ENCODE measurements around the gene TRMT11.

Gene TRMT11

GRCh38 chr6:125947615-125948014 lies 38.7 kb upstream of the TRMT11 start:
- Histone ChIP-seq H3K4me1 (ENCODE audit: low read length) (peaks cover 2% of the 10 kb centered on the region; the same call in 1 of the 2 replicates), H2AFZ (ENCODE audit: low read length) (no peak overlapping the region), H3F3A (ENCODE audit: insufficient read depth, low read length) (no peaks in the 10 kb centered on the region), H3K27ac (ENCODE audit: low read length) (no peak overlapping the region), H3K79me2 (ENCODE audit: low read length) (no peaks in the 10 kb centered on the region), H3K9ac (ENCODE audit: low read length) (no peak overlapping the region), H3K4me3 (ENCODE audit: low read length) (no peak overlapping the region), H3K9me3 (replicated peaks; ENCODE audit: insufficient read depth, low read length) (no peaks in the 10 kb centered on the region), H3K4me2 (ENCODE audit: low read depth, low read length) (no peak overlapping the region), H4K20me1 (ENCODE audit: insufficient read depth, low read length) (no peaks in the 10 kb centered on the region), H3K27me3 (replicated peaks; ENCODE audit: insufficient read depth, low read length) (no peaks in the 10 kb centered on the region), H3K9me2 (replicated peaks; ENCODE audit: insufficient read depth, low read length) (no peaks in the 10 kb centered on the region), H3K36me3 (replicated peaks; ENCODE audit: insufficient read depth, low read length) (no peaks in the 10 kb centered on the region)
- no peak for TF ChIP-seq EZH2 (optimal IDR thresholded peaks at IDR 0.05; ENCODE audit: low read depth, low read length)
- TF ChIP-seq EZH2phosphoT487 (IDR thresholded peaks at IDR 0.05; ENCODE audit: low read length): no peak
- TF ChIP-seq CTCF (IDR thresholded peaks at IDR 0.05; ENCODE audit: low read length): no peak
- no peak for DNase-seq

- H3K79me2 ChIP-seq (ENCODE audit: low read length): no peaks in the 10 kb centered on the region
- H3K4me1 ChIP-seq (ENCODE audit: low read length): peaks cover 5% of the 10 kb centered on the region; the same call in 1 of the 2 replicates
- DNase-seq: no peak
- no peak overlapping the region for H2AFZ ChIP-seq (ENCODE audit: low read length)
- no peaks in the 10 kb centered on the region for H3K9me3 ChIP-seq (replicated peaks; ENCODE audit: insufficient read depth, low read length)
- no peak for TF ChIP-seq EZH2phosphoT487 (IDR thresholded peaks at IDR 0.05; ENCODE audit: low read length)
- TF ChIP-seq CTCF (IDR thresholded peaks at IDR 0.05; ENCODE audit: low read length): no peak
- no peak for TF ChIP-seq EZH2 (optimal IDR thresholded peaks at IDR 0.05; ENCODE audit: low read depth, low read length)
- no peak overlapping the region for H3K4me3 ChIP-seq (ENCODE audit: low read length)
- H3K9ac ChIP-seq (ENCODE audit: low read length): no peak overlapping the region
- no peak overlapping the region for H3K4me2 ChIP-seq (ENCODE audit: low read depth, low read length)
- H4K20me1 ChIP-seq (ENCODE audit: insufficient read depth, low read length): no peaks in the 10 kb centered on the region
- H3K9me2 ChIP-seq (replicated peaks; ENCODE audit: insufficient read depth, low read length): no peaks in the 10 kb centered on the region
- H3K36me3 ChIP-seq (replicated peaks; ENCODE audit: insufficient read depth, low read length): no peaks in the 10 kb centered on the region
- no peaks in the 10 kb centered on the region for H3K27me3 ChIP-seq (replicated peaks; ENCODE audit: insufficient read depth, low read length)
- H3F3A ChIP-seq (ENCODE audit: insufficient read depth, low read length): peaks cover 6% of the 10 kb centered on the region; the same call in 1 of the 2 replicates
- no peak overlapping the region for H3K27ac ChIP-seq (ENCODE audit: low read length)
These were observed 37.9 kb upstream of the TRMT11 start for GRCh38 chr6:125948455-125948854.

GRCh38 chr6:125949069-125949468 lies 37.3 kb upstream of the TRMT11 start:
- Histone ChIP-seq H3F3A (ENCODE audit: insufficient read depth, low read length) (peaks cover 6% of the 10 kb centered on the region; the same call in 1 of the 2 replicates), H3K36me3 (replicated peaks; ENCODE audit: insufficient read depth, low read length) (no peaks in the 10 kb centered on the region), H3K9ac (ENCODE audit: low read length) (no peak overlapping the region), H3K4me1 (ENCODE audit: low read length) (peaks cover 9% of the 10 kb centered on the region; the same call in 1 of the 2 replicates), H3K79me2 (ENCODE audit: low read length) (no peaks in the 10 kb centered on the region), H3K4me3 (ENCODE audit: low read length) (no peak overlapping the region), H3K27ac (ENCODE audit: low read length) (no peak overlapping the region), H3K4me2 (ENCODE audit: low read depth, low read length) (no peak overlapping the region), H3K9me3 (replicated peaks; ENCODE audit: insufficient read depth, low read length) (no peaks in the 10 kb centered on the region), H2AFZ (ENCODE audit: low read length) (no peak overlapping the region), H3K27me3 (replicated peaks; ENCODE audit: insufficient read depth, low read length) (no peaks in the 10 kb centered on the region), H3K9me2 (replicated peaks; ENCODE audit: insufficient read depth, low read length) (no peaks in the 10 kb centered on the region), H4K20me1 (ENCODE audit: insufficient read depth, low read length) (no peaks in the 10 kb centered on the region)
- no peak for DNase-seq
- TF ChIP-seq EZH2phosphoT487 (IDR thresholded peaks at IDR 0.05; ENCODE audit: low read length) (no peak), CTCF (IDR thresholded peaks at IDR 0.05; ENCODE audit: low read length) (no peak), EZH2 (optimal IDR thresholded peaks at IDR 0.05; ENCODE audit: low read depth, low read length) (no peak)
